ENCODE results near the gene AHCYL2. TPM values are rescaled to one million over a fixed set of nuclear protein-coding genes. Genes with fewer than 3 reads are reported as not detected.
A peak's percentile ranks its signal among the peaks of the same experiment; 100 is the strongest.

The AHCYL2 gene
- total RNA-seq, 6 experiments from 2014 or later = 6.8 to 12.4 (median 8.8) TPM

DNA sequence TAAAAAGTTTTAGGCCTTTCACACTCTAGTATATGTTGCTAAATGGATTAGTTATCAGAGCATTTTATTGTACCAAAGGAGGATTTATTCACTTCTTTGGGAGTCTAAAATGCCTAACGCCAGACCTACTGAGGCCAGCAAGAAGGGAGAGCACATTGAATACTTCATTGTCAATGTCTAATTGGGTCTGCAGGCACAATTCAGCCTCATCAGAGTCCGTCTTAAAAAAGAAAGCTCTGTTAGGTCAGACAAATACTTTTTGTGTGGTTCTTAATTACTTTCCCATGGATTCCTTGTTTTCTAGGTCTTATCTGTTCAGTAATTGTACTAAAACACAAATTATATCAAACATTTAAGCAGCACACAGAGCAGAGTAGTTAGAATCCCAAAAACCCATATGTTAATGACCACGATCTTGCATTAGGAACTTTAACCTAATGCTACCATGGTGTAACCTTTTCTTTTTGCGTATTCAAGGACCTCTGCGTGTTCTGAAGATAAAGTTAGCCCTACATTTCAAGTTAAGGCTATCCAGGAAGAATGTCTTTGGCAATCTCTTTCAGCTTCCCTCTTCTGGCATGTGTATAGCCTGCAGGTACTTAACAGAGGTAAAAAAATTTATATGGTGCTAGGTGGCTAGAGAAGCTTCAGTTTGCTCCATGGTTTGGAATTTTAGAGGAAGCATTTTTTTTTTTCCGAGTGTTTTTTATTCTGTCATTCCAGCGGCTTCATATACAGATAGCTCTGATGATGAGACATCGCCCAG, 163.7 kb downstream of the AHCYL2 start:
- TF ChIP-seq, protein P1, sequence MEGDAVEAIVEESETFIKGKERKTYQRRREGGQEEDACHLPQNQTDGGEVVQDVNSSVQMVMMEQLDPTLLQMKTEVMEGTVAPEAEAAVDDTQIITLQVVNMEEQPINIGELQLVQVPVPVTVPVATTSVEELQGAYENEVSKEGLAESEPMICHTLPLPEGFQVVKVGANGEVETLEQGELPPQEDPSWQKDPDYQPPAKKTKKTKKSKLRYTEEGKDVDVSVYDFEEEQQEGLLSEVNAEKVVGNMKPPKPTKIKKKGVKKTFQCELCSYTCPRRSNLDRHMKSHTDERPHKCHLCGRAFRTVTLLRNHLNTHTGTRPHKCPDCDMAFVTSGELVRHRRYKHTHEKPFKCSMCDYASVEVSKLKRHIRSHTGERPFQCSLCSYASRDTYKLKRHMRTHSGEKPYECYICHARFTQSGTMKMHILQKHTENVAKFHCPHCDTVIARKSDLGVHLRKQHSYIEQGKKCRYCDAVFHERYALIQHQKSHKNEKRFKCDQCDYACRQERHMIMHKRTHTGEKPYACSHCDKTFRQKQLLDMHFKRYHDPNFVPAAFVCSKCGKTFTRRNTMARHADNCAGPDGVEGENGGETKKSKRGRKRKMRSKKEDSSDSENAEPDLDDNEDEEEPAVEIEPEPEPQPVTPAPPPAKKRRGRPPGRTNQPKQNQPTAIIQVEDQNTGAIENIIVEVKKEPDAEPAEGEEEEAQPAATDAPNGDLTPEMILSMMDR (IDR thresholded peaks at IDR 0.05) = no peak

GRCh38 chr7:129389829-129390228, 165.0 kb downstream of the AHCYL2 start:
- no peak overlapping the region for H3K27ac Mint-ChIP-seq
- TF ChIP-seq, protein P1 (IDR thresholded peaks at IDR 0.05) = peak; percentile 32; the same call in 1 of the 2 replicates
- no peak overlapping the region for H3K4me3 Mint-ChIP-seq
- no peaks in the 10 kb centered on the region for H3K27me3 Mint-ChIP-seq (ENCODE audit: insufficient read depth)
- DNase-seq = no peak
- peaks cover 10% of the 10 kb centered on the region for H3K4me1 Mint-ChIP-seq (ENCODE audit: low read depth)
- no peaks in the 10 kb centered on the region; the same call in 1 of the 2 replicates for H3K36me3 Mint-ChIP-seq (ENCODE audit: low read depth)
- H3K9me3 Mint-ChIP-seq = no peaks in the 10 kb centered on the region

More for the DNA sequence above, 163.7 kb downstream of the AHCYL2 start:
- H3K4me3 Mint-ChIP-seq = no peak overlapping the region
- no peaks in the 10 kb centered on the region; the same call in 1 of the 2 replicates for H3K36me3 Mint-ChIP-seq (ENCODE audit: low read depth)
- no peak for DNase-seq
- peaks cover 13% of the 10 kb centered on the region for H3K4me1 Mint-ChIP-seq (ENCODE audit: low read depth)
- H3K27me3 Mint-ChIP-seq (ENCODE audit: insufficient read depth) = no peaks in the 10 kb centered on the region
- no peak overlapping the region for H3K27ac Mint-ChIP-seq
- no peaks in the 10 kb centered on the region for H3K9me3 Mint-ChIP-seq

- H3K9me3 Mint-ChIP-seq = no peaks in the 10 kb centered on the region
- no peaks in the 10 kb centered on the region; the same call in 1 of the 2 replicates for H3K36me3 Mint-ChIP-seq (ENCODE audit: low read depth)
- TF ChIP-seq, protein P1 (IDR thresholded peaks at IDR 0.05) = no peak
- H3K27ac Mint-ChIP-seq = no peak overlapping the region
- no peak for DNase-seq
- H3K27me3 Mint-ChIP-seq (ENCODE audit: insufficient read depth) = no peaks in the 10 kb centered on the region
- H3K4me1 Mint-ChIP-seq (ENCODE audit: low read depth) = peaks cover 5% of the 10 kb centered on the region
- no peak overlapping the region for H3K4me3 Mint-ChIP-seq
Measured at GRCh38 chr7:129390314-129390713, 165.5 kb downstream of the AHCYL2 start.

- H3K9me3 Mint-ChIP-seq = no peaks in the 10 kb centered on the region
- no peak for DNase-seq
- no peaks in the 10 kb centered on the region for H3K27me3 Mint-ChIP-seq (ENCODE audit: insufficient read depth)
- TF ChIP-seq, protein P1 (IDR thresholded peaks at IDR 0.05) = no peak
- no peaks in the 10 kb centered on the region for H3K4me1 Mint-ChIP-seq (ENCODE audit: low read depth)
- H3K4me3 Mint-ChIP-seq = no peak overlapping the region
- no peaks in the 10 kb centered on the region; the same call in 1 of the 2 replicates for H3K36me3 Mint-ChIP-seq (ENCODE audit: low read depth)
- H3K27ac Mint-ChIP-seq = no peak overlapping the region
Measured at GRCh38 chr7:129391546-129392171, 166.8 kb downstream of the AHCYL2 start.

GRCh38 chr7:129393255-129393654, 168.4 kb downstream of the AHCYL2 start:
- no peaks in the 10 kb centered on the region for H3K27me3 Mint-ChIP-seq (ENCODE audit: insufficient read depth)
- no peak overlapping the region for H3K4me3 Mint-ChIP-seq
- no peak overlapping the region for H3K27ac Mint-ChIP-seq
- TF ChIP-seq, protein P1 (IDR thresholded peaks at IDR 0.05) = no peak
- no peaks in the 10 kb centered on the region for H3K4me1 Mint-ChIP-seq (ENCODE audit: low read depth)
- DNase-seq = no peak
- no peaks in the 10 kb centered on the region; the same call in 1 of the 2 replicates for H3K36me3 Mint-ChIP-seq (ENCODE audit: low read depth)
- no peaks in the 10 kb centered on the region for H3K9me3 Mint-ChIP-seq
